Caco-2 (cell line): ENCODE data around the gene ADCY9. TPM values are rescaled to one million over a fixed set of nuclear protein-coding genes. Genes with fewer than 3 reads are reported as not detected.

Source experiments
- BruUV-seq: library from RNA; stranded (reverse); fragments of 400-500 nt; replicated peaks from 2 replicates; lab custom pipeline; 2021; lab: Mats Ljungman, UMichigan
- CTCF ChIA-PET: fragments of 300-600 bp; sonication (Branson Sonifier 250); formaldehyde crosslinking; loops from one replicate; lab custom pipeline; 2022; ENCODE audit warnings: antibody characterized with exemption; lab: Charles Lee
- POLR2A ChIA-PET: fragments of 300-600 bp; sonication (Branson Sonifier 250); formaldehyde crosslinking; loops from one replicate; lab custom pipeline; 2022; ENCODE audit warnings: antibody characterized with exemption; lab: Charles Lee
- DNase-seq, 2 experiments: peaks; one replicate each; pipeline versions ENCODE4 v3.0.0 to v3.0.0-alpha.2; 2020 to 2022
- H3K27me3 ChIP-seq: replicated peaks from 2 replicates; pipeline ENCODE4 v1.6.0; 2011; ENCODE audit warnings: low read length; ENCODE audit not compliant: control insufficient read depth, insufficient read depth
- H3K36me3 ChIP-seq: 2 replicates; pipeline ENCODE4 v1.5.1; 2011; ENCODE audit warnings: low read length; ENCODE audit not compliant: control insufficient read depth, insufficient read depth
- H3K4me1 ChIP-seq: fragments of 250-450 bp; sonication (Bioruptor Pico); 2 replicates; pipeline ENCODE4 v1.5.1; 2020; ENCODE audit warnings: mild to moderate bottlenecking
- H3K4me3 ChIP-seq: 2 replicates; pipeline ENCODE4 v1.5.1; 2011; ENCODE audit warnings: low read depth, mild to moderate bottlenecking, control low read depth, low read length
- H3K9me3 ChIP-seq: fragments of 250-450 bp; sonication (Bioruptor Pico); 2 replicates; pipeline ENCODE4 v1.5.1; 2020; ENCODE audit warnings: mild to moderate bottlenecking, moderate library complexity
- H3K27ac Mint-ChIP-seq: one replicate; pipeline ENCODE4 v1.8.0; 2022; ENCODE audit warnings: mixed read lengths; ENCODE audit not compliant: unreplicated experiment
- H3K27me3 Mint-ChIP-seq: one replicate; pipeline ENCODE4 v1.8.0; 2022; ENCODE audit warnings: mixed read lengths; ENCODE audit not compliant: insufficient read depth, unreplicated experiment
- H3K36me3 Mint-ChIP-seq: one replicate; pipeline ENCODE4 v1.8.0; 2022; ENCODE audit warnings: mild to moderate bottlenecking, mixed read lengths; ENCODE audit not compliant: insufficient read depth, unreplicated experiment
- H3K4me1 Mint-ChIP-seq: one replicate; pipeline ENCODE4 v1.8.0; 2022; ENCODE audit warnings: low read depth, mixed read lengths; ENCODE audit not compliant: unreplicated experiment
- H3K4me3 Mint-ChIP-seq: one replicate; pipeline ENCODE4 v1.8.0; 2022; ENCODE audit warnings: mild to moderate bottlenecking, moderate library complexity, mixed read lengths; ENCODE audit not compliant: unreplicated experiment
- H3K9me3 Mint-ChIP-seq: one replicate; pipeline ENCODE4 v1.8.0; 2022; ENCODE audit warnings: mixed read lengths; ENCODE audit not compliant: unreplicated experiment
- intact Hi-C: fragments of 100-400 bp; cut with micrococcal nuclease; formaldehyde crosslinking; loops from one replicate; pipeline ENCODE4 v1.10.0; 2022; ENCODE audit not compliant: unreplicated experiment
- total RNA-seq: library from RNA; stranded (reverse); gene quantifications from 2 replicates; pipeline ENCODE4 v1.2.3, GENCODE V29; 2022
- TF ChIP-seq, protein P1 (sequence below), 2 experiments: fragments of 200-600 bp in 1 of 2; IDR thresholded peaks; 1 replicate in 1 of 2; 2 replicates in 1 of 2; pipeline versions ENCODE4 v1.5.1 to v1.8.0; 2011 to 2022; ENCODE audit warnings: antibody characterized with exemption in 1 of 2, control low read depth in 1 of 2, inconsistent platforms in 1 of 2, low read depth in 1 of 2, low read length in 1 of 2, mild to moderate bottlenecking in 1 of 2, moderate library complexity in 1 of 2; ENCODE audit not compliant: insufficient read depth in 1 of 2, severe bottlenecking in 1 of 2, unreplicated experiment in 1 of 2

The ADCY9 gene
- total RNA-seq, 1 experiment from 2014 or later = 11.5 TPM

DNA sequence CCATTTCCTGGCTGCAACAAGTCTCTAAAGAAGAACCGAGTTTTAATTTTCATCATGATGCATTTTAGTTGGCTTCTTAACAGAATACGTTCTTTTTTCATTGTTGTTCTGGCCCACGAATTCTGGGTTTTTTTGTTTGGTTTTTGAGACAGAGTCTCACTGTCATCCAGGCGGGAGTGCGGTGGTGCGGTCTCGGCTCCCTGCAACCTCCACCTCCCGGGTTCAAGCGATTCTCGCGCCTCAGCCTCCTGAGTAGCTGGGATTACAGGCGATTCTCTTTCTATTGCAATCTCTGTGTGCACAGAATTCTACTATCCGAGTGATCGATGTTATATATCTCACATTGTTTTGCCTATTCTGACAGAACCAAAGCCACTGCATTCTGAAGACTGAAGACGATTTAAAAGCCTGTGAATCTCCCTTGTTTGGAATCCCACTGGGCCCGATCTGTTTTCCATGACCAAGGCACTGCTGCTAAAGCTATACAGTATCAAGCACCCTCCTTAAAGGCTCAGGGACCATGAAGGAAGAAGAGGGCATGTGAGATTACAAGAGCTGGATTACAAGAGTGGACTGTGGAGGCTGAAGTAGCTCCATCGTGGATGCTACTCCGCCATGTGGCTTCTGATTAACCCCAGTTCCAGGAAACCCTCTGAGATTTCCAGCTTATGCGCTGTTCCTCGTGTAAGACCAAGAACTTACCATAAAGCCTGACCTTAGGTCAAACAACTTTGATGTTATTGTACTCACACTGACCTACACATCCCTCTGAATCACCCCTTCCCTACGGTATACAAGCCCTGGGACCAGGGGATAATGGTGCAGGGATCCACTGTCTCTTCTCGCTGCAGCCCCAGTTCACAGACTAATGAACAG is 44.3 kb downstream of the ADCY9 start:
- no peak for DNase-seq
- H3K9me3 ChIP-seq = no peaks in the 10 kb centered on the region
- H3K27ac Mint-ChIP-seq = no peak overlapping the region
- POLR2A ChIA-PET = no interaction called here
- H3K36me3 ChIP-seq = no peaks in the 10 kb centered on the region
- no peak overlapping the region for H3K4me3 ChIP-seq
- CTCF ChIA-PET = interaction anchor here (0.6 kb wide), 1 partner anchor 113 kb away, joined by 4 read pairs; no protein-coding TSS in a partner anchor
- intact Hi-C loops = no loop called here
- TF ChIP-seq, protein P1, sequence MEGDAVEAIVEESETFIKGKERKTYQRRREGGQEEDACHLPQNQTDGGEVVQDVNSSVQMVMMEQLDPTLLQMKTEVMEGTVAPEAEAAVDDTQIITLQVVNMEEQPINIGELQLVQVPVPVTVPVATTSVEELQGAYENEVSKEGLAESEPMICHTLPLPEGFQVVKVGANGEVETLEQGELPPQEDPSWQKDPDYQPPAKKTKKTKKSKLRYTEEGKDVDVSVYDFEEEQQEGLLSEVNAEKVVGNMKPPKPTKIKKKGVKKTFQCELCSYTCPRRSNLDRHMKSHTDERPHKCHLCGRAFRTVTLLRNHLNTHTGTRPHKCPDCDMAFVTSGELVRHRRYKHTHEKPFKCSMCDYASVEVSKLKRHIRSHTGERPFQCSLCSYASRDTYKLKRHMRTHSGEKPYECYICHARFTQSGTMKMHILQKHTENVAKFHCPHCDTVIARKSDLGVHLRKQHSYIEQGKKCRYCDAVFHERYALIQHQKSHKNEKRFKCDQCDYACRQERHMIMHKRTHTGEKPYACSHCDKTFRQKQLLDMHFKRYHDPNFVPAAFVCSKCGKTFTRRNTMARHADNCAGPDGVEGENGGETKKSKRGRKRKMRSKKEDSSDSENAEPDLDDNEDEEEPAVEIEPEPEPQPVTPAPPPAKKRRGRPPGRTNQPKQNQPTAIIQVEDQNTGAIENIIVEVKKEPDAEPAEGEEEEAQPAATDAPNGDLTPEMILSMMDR (IDR thresholded peaks at IDR 0.05; ENCODE audit: insufficient read depth in 1 of 2, low read depth in 1 of 2, low read length in 1 of 2, severe bottlenecking in 1 of 2, unreplicated experiment in 1 of 2) = no peak
- no peaks in the 10 kb centered on the region for H3K27me3 Mint-ChIP-seq
- H3K4me3 Mint-ChIP-seq = no peak overlapping the region
- no peaks in the 10 kb centered on the region for H3K4me1 ChIP-seq
- BruUV-seq = no TSS peak
- H3K4me1 Mint-ChIP-seq = no peaks in the 10 kb centered on the region
- H3K9me3 Mint-ChIP-seq = no peaks in the 10 kb centered on the region
- H3K36me3 Mint-ChIP-seq = no peaks in the 10 kb centered on the region
- no peaks in the 10 kb centered on the region for H3K27me3 ChIP-seq

DNA sequence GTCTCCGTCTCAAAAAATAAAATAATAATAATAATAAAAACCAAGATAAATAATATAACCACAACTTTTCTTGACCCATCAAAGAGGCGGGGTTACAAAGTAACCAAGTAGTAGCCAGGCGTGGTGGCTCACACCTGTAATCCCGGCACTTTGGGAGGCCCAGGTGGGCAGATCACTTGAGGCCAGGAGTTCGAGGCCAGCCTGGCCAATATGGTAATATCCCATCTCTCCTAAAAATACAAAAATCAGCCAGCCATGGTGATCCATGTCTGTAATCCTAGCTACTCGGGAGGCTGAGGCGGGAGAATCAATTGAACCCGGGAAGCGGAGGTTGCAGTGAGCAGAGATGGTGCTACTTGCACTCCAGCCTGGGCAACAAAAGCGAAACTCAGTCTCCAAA is 45.3 kb downstream of the ADCY9 start:
- H3K4me3 ChIP-seq = no peak overlapping the region
- H3K27me3 ChIP-seq = no peaks in the 10 kb centered on the region
- no peaks in the 10 kb centered on the region for H3K4me1 ChIP-seq
- no peaks in the 10 kb centered on the region for H3K36me3 ChIP-seq
- no peaks in the 10 kb centered on the region for H3K36me3 Mint-ChIP-seq
- H3K27me3 Mint-ChIP-seq = no peaks in the 10 kb centered on the region
- TF ChIP-seq, protein P1 (IDR thresholded peaks at IDR 0.05; ENCODE audit: insufficient read depth in 1 of 2, low read depth in 1 of 2, low read length in 1 of 2, severe bottlenecking in 1 of 2, unreplicated experiment in 1 of 2) = no peak
- ChIA-PET POLR2A (no interaction called here), CTCF (no interaction called here)
- no peak overlapping the region for H3K4me3 Mint-ChIP-seq
- no peaks in the 10 kb centered on the region for H3K9me3 Mint-ChIP-seq
- no TSS peak for BruUV-seq
- no peaks in the 10 kb centered on the region for H3K9me3 ChIP-seq
- no peak overlapping the region for H3K27ac Mint-ChIP-seq
- H3K4me1 Mint-ChIP-seq = no peaks in the 10 kb centered on the region
- intact Hi-C loops = no loop called here
- no peak for DNase-seq

DNA sequence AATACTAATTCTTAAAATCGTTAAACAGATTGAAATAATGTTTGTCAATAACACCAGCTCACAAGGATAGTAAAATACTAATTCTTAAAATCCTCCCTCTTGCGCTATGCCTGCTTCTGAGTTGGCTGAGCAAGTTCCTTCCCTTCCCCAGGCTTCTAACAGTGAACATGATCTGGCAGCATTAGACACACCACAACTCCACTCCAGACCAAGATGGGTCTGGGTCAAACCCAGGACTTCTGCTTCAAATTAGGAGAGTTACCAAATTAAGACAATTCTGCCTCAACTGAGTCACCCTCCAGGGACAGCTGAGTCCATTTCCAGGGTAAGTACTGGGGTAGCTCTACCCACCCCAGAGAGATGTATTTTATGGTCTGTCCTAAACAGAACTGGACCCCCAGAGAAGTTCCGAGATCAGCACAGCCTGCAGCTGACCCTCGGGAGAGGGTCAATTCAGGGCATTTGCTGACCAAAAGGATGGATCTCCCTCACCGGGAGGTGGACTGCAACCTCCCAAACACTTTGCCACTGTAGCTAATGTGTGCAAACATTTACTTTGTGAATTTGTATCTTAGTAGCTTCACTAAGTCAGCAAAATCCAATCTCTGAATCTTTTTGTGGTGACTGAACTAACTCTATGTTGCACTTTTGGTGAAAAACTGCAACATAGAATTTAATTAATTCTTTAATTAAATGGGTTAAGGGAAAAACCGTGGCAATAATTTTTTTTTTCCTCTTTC is 48.8 kb downstream of the ADCY9 start:
- Histone ChIP-seq H3K27me3 (no peaks in the 10 kb centered on the region), H3K4me1 (no peaks in the 10 kb centered on the region), H3K4me3 (no peak overlapping the region), H3K9me3 (0 out of 2 replicates have a peak, but pooled peaks cover 4% of the 10 kb centered on the region), H3K36me3 (no peaks in the 10 kb centered on the region)
- Mint-ChIP-seq H3K27ac (no peak overlapping the region), H3K4me1 (no peaks in the 10 kb centered on the region), H3K36me3 (no peaks in the 10 kb centered on the region), H3K4me3 (no peak overlapping the region), H3K9me3 (peaks cover 15% of the 10 kb centered on the region), H3K27me3 (no peaks in the 10 kb centered on the region)
- TF ChIP-seq, protein P1 (IDR thresholded peaks at IDR 0.05; ENCODE audit: insufficient read depth in 1 of 2, low read depth in 1 of 2, low read length in 1 of 2, severe bottlenecking in 1 of 2, unreplicated experiment in 1 of 2) = no peak
- no peak for DNase-seq
- BruUV-seq = no TSS peak
- intact Hi-C loops = no loop called here
- ChIA-PET CTCF (no interaction called here), POLR2A (no interaction called here)
